Measurements from ENCODE around the gene TM4SF4. TPM values are rescaled to one million over a fixed set of nuclear protein-coding genes. Genes with fewer than 3 reads are reported as not detected.
"Not testable (repeated sequence)": the region's sequence is repeated elsewhere in the genome, so short reads cannot be mapped to it uniquely, and the experiment has no call there.

TM4SF4 gene, protein sequence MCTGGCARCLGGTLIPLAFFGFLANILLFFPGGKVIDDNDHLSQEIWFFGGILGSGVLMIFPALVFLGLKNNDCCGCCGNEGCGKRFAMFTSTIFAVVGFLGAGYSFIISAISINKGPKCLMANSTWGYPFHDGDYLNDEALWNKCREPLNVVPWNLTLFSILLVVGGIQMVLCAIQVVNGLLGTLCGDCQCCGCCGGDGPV
- not detected for total RNA-seq

DNA sequence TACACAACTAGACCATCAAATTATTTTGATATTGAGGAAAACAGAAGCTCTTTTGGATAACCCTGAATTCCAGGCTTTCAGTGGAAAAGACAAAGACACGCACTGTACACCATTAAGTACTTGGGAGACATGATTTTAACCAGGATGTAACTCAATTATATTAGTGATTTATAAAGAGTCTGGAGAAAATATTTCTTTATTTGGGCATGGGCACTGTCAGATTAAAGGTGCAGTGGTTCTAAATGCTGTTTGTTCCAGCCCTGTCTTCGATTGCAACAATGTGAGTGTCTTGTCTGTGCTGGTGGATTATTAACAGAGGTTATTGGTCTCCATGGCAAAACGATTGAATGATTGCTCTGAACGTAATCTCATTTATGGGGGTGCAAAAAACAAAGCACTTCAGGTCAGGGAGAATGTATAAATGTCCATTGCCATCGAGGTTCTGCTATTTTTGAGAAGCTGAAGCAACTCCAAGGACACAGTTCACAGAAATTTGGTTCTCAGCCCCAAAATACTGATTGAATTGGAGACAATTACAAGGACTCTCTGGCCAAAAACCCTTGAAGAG is at the start of gene TM4SF4:
Gene TM4SF4 (plus strand): TSS at position 448 of the 568 bp plus-strand sequence. CDS start 181 bp downstream, outside the sequence.
- no peak for DNase-seq

DNA sequence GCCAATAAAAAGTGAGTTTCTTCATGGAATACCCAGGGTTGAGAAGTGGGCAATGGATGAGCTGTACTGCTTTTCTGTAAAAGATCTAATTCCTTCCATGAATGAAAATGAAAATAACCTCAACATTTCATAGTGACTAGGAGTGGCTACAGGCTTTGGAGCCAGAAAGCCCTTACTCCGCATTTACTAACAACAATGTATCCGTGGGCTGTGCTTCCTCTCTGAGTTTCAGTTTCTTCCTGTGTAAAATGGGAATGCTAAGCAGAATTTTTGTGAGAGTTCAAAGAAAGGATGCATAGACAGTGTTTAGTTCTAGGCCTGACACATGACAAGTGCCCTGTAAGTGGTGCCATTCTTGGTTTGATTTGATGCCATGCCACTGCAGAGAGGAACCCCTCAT is 49.6 kb upstream of the TM4SF4 start:
- no peak for DNase-seq

DNA sequence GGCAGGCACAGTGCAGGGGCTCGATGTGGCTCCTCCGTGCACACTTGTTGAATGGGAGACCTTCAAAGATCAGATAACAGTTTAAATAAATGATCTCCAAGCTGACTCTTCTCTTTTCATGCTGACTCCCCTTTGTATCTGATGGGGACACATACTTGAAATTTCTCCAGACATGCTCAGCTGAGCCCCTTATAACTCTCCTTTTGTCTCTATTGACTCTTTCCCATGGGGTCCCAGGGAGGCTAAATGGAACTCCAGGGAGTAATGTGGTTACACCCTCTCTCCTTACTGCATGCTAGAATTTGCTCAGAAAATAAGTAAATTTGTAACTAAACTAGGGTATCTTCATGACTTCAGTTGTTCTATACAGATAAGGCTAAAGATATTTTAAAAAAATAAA is 48.2 kb upstream of the TM4SF4 start:
- DNase-seq, result no peak

DNA sequence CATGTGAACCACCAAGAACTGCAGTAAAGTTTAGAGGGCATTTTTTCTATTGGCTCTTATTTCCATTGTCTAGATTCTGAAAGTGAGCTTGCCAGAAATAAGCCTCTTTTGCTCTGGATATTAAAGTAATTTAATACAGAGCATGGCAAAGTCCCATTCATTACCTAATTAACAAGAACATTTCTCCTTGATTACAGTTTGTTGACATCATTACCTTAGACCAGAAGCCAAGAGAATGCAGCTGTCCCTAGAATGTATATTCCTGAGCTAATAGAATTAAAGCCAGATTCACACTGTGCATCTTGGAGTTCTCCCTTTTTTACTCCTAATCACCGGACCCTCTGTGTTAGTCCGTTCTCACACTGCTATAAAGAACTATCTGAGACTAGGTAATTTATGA is 46.4 kb upstream of the TM4SF4 start:
- no peak for DNase-seq

DNA sequence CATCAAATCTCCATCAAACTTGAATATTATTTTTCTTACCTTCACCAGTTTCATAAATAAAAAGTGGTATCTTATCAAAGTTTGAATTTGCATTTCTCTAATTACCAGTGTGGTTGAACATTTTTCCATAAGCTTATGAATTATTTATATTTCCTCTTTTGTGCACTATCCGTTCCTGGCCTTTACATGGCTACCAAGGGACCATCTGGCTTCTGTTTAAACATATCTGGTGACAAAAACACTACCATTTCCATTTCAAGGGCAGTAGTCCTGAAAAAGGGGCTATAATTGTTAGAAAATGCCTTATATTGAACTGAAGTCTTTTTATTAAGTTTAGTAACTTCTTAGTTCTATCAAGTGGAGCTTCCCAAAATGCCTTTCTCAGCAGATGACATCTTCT is 44.3 kb upstream of the TM4SF4 start:
- no peak for DNase-seq

DNA sequence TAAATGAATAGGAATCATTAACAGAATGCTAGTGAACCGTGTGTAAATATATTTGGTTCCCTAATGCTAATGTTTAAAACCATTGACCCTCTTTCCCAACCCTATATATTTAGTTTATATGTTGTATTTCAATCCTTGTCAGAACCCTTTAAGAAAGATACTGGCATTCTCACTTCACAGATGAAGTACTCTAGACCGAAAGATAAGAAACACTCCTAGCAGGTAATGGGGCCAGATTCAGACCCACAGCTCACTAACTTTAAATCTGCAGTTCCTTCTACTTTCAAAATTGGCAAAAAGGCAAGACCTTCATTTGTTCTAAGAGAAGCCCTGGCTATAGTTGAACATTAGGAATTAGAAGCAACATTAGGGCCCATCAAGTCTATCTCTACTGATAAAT is 42.3 kb upstream of the TM4SF4 start:
- DNase-seq, result no peak

DNA sequence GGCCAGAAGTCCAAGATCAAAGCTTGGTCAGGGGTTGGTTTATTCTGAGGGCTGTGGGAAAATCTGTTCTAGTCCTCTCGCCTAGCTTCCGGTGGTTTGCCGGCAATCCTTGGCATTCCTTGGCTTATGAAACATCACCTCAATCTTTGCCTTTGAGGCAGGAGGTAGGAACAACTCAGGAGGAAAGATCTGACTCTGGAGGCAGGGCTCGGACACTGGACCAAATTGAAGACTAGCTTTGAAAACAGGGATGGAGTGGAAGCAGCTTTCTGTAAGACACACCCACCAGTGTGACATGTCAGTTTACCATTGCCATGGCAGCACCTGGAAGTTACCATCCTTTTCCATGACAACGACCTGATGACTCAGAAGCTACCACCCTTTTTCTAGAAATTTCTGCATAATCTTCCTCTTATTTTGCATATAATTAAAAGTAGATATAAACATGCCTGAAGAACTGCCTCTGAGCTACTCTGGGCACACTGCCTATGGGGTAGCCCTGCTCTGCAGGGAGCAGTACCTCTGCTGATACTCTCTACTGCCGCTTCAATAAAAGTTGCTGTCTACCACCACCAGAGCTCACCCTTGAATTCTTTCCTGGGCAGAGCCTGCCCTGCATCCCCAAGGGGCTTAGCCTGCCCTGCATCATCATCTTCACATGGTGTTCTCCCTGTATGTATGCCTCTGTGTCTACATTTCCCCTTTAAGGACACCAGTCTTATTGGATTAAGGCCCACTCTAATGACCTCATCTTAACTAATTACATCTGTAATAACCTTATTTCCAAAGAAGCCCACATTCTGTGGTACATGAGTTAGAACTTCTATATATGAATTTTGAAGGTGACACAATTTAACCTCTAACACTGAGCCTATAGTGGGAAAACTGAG is 38.3 kb upstream of the TM4SF4 start:
- DNase-seq, result no peak

DNA sequence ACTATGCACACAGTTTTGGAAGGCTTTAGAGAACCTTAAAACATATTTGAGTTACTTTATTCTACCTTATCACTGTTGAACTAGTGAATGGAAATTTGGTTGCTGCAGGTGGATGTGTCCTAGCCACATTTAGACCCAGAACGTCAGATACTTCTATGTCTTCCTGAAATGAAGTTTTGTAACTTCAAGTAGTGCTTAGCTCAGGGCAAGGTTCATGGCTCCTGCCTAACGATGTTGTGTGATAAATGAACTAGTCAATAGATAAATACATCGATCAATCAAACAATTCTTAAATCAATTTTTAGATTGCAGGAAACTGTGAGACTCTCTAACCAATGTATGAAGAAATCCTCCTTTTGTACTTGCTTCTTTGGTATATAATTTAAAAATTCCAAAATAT is 37.2 kb upstream of the TM4SF4 start:
- DNase-seq, result no peak

DNA sequence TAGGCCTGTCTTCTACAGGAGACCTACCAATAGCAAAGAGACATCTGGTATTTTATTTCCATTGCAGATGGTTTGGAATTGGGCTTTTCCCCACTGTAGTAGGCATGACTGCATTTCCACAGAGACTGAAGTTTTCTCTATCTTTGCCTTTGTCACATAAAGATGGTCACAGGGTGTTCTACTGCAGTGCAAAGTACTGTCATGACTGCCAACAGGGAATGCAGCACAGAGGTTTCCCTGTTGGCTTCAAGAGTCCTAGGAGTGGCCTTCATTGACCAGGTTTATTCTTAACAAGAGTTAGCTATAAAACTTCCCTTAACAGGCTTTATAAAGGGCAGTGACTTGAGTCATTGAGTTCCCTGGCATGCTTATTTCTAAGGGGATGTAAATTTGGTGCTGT is 36.8 kb upstream of the TM4SF4 start:
- no peak for DNase-seq

DNA sequence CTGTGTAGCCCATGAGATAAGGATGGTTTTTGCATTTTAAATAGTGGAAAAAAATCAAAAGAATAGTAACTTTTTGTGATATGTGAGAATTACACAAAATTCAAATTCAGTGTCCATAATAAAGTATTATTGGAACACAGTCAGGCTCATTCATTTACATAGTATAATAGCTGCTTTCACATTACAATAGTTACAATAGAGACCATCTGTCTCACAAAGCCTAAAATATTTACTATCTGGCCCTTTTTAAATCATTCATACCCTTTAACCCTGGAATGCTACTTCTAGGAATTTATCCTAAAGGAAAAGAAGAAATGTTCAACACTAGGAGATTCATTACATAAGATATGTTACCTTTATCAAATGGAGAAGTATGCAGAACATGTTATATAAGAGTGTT is 35.5 kb upstream of the TM4SF4 start:
- DNase-seq, result no peak

DNA sequence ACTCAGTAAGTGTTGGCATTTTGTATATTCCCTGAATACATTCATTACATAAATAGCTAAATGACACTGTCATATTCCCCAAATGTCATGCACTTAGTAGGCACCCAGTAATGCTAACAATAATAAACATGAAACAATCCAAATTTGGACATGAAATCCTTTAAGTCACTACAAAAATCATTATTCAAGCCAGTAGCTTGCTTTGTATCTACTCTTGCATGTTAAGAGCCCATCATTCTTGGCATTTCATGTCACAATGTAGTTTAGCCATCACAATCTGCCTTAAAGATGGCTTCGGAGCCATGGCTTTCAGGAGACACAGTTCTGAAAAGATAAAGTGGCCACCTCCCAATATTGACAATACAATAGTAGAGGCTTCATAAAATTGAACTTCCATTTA is 32.9 kb upstream of the TM4SF4 start:
- no peak for DNase-seq

DNA sequence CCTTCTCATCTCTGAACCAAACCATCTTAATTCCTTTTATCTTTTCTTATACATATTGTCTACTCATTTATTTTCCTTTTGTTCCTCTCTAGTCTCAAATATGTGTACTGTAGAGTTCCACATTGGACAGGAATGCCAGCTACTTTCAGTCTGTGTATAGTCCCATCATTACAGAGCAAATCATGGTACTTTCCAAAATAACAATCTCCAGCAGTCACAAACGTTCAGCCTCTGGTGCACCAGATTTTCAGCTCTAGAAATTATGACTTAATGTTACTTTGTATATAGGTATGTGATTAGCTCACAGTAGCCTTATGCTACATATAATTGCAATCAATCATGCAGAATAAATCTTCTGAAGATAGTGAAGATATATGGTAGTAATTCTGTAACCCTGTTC is 32.5 kb upstream of the TM4SF4 start:
- DNase-seq, result no peak

DNA sequence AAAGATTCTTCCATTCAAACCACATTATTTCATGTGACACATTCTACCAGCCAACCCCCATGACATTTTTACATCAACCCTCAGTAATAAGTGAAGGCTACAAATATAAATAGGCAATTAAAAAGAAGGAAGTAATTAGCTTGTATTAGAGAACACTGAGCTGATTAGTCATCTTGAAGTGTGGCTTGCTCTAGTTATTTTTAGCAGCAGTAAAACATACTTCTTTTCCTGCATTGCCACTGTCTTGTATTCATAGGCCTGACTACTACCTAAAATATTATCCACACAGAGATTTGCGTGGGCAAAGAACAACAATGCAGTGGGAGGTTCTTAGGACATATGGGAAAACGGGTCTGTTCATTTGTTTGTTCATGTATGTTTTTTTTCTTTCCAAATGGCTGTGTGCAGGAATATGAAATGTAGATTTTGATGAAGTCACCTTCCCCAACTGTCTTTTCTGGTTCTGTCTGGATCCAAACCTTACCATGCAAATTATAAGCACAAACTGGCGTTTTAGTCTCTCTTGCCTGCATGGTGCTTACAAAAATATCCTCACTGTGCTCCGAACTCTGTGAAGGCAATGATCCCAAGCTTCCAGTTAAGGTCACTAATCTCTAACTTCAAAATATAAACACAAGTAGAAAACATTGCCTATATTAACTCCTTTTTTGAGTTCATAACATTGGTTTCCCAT is 31.5 kb upstream of the TM4SF4 start:
- DNase-seq, result no peak

DNA sequence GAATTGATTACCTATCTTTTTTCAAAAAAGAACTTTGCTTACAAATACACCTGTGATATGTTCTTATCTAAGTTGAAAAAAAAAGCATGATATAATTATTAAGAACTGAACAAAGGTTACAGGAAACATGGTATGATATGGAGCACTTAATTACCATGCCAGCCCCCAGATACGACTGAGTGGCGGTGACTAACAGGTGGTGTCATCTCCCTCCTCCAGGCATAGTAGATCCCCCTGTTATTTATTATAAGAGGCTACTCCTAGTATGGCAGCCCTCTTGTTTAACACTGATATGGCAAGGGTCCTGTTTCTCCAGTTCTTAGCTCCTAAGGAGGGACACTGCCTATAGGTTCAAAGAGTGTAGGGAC is 31.0 kb upstream of the TM4SF4 start:
- DNase-seq, result no peak

DNA sequence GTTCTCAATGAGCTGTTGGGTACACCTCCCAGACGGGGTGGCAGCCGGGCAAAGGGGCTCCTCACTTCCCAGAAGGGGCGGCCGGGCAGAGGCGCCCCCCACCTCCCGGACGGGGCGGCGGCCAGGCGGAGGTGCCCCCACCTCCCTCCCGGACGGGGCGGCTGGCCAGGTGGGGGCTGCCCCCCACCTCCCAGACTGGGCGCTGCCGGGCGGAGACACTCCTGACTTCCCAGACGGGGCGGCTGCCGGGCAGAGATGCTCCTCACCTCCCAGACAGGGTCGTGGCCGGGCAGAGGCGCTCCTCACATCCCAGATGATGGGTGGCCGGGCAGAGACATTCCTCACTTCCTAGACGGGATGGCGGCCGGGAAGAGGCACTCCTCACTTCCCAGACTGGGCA is 29.6 kb upstream of the TM4SF4 start:
- DNase-seq, result not testable (repeated sequence)

DNA sequence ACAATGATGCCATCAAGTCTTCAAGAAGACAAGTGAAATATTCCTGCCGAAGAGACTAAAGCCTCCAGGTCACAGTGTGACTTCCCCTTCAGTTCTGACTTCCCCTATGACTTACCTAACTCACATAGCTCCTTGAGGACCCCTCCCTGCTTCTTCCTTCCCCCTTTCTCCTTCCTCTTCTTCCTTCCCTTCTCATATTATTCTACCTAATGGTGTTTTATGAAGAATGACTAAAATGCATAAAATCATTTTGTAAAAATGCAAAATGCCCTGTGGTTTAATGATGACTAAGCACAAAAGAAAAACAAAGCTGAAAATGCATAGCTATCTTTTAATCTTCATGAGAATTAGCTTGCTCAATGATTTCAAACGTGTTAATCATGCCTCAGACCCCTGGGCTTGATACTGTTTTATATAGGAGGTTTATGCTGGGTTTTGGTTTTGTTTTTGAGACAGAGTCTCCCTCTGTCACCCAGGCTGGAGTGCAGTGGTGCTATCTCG is 26.1 kb upstream of the TM4SF4 start:
- DNase-seq, result no peak

DNA sequence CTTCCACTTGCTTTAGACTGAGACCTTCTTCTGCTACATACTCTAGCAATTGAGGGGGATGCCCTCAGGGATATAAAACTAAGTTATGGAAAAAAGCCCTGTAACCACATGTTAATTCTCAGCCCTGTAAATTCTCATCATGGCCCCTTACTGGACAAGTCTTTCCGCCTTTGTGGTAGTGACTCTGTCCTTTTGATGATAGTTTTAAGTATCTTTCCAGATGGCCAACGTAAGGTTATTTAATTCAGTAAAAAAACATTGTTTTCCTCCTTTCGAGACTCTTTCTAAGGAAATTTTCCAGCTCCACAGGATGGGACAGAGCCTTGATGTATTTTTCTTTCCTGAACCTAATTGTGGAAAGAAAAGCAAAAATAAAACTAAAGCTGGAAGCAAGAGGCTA is 25.3 kb upstream of the TM4SF4 start:
- no peak for DNase-seq

DNA sequence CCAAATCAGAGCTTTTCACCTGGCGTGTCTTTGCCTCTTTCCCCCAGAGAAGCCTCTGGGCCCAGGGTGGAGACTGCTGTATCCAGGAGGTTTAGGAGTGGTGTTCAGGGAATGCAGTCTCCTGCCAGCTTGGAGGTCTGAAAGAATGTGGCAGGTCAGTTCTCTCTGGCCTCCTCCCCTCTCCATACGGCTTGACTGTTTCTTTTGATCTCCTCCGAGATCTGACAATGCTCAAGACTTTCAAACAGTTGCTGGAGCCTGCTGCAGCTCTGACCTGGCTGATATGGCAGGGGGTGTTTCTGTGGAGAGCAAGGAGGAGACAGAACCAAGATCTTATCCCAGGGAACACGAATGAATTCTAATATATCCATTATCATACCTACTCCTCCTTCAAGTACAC is 24.7 kb upstream of the TM4SF4 start:
- DNase-seq, result no peak

DNA sequence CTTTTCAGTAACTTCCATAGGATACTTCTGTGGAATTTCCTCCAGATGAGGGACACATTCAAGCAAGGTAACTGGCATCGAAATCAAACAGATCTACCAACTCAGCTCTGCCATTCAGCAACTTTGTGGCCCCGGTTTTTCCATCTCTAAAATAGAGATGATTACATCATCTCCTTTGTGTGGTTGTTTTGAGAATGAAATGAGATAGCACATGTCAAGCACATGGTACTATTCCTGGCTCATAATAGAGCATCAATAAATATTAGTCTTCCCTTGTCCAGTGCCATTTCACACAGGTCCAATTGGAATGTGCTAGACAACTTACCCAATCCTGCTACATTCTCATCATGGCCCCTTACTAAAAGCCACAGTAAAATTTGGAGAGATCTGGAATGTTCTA is 24.2 kb upstream of the TM4SF4 start:
- no peak for DNase-seq

DNA sequence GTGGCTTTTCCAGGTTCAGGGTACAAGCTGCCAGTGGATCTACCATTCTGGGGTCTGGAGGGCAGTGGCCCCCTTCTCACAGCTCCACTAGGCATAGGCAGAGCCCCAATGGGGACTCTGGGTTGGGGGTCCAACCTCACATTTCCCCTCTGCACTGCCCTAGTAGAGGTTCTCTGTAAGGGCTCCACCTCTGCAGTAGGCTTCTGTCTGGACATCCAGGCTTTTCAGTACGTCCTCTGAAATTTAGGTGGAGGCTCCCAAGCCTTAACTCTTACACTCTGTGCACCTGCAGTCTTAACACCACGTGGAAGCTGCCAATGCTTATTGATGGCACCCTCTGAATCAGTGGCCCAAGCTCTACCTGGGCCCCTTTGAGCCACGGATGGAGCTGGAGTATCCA is 22.5 kb upstream of the TM4SF4 start:
- no peak for DNase-seq

DNA sequence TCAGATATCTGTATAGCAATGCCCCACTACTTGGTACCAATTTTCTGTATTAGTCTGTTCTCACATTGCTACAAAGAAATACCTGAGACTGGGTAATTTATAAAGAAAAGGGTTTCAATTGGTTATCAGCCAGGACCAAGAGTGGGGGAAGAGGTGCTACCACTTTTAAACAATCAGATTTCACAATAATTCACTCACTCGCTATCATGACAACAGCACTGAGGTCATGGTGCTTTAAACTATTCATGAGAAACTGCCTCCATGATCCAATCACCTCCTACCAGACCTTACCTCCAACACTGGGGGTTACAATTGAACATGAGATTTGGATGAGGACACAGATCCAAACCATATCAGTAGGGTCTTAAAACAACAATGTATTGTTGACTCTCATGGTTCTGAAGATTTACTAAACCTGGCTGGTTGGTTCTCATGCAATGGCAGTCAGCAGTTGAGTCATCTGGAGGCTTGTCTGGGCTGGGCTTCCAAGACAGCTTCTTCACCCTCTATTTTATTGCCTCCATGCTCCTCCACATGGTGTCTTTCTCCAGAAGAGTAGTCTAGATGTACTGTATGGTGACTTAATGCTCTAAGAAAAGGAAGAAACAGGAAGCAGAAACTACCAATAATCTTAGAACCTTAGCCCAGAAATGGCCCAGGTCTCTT is 21.2 kb upstream of the TM4SF4 start:
- DNase-seq, result no peak

DNA sequence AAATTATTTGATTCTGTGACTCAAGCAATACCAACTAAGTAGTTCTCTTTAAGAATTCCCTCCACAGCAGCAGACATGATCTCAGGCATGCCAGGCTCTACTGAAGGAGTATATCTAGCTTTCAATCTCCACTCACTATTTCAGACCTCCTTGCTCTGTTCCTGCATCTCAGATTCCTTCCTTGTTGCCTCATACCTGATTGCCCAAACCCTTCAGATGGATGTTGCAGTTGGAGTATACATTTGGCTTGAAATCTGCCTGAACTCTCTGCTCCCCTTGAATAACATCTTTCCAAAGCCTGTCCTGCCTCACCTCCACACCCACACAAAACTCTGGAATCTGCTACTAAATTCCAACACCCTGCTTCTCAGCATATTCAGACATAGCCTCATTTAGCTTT is 19.8 kb upstream of the TM4SF4 start:
- no peak for DNase-seq

Measured in occipital lobe (tissue), 2 donors.